ENCODE data around the gene ALDOC. TPM values are rescaled to one million over a fixed set of nuclear protein-coding genes. Genes with fewer than 3 reads are reported as not detected.

ALDOC gene
- total RNA-seq, 1 donor from 2014 or later: 73.4 TPM

DNA sequence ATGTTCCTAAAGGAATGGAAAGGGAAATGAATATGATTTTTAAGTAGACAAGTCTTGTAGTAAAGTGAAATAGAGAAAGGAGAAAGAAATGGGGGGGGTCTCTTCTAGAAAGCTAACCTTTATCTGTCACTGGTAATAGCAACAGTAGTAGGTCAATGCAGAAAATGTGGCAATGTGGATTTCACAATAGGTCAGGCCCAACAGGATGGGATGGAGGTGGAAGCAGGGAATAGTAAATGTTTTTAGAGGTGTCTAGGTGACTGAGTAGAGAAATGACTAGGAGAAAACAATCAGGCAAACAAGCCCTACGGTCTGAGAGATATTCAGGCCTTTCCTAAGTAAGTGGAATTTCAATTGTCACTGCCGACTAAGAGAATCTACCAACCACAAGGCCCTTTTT lies 43.3 kb upstream of the ALDOC start:
- H3K27ac Mint-ChIP-seq: no peak overlapping the region
- POLR2A ChIA-PET: interaction anchor here (0.7 kb wide), 1 partner anchor 24 kb away, joined by 4 read pairs; no protein-coding TSS in a partner anchor
- CTCF ChIA-PET: interaction anchor here (1.3 kb wide), 1 partner anchor 7 kb away, joined by 4 read pairs; no protein-coding TSS in a partner anchor
- no peak for ATAC-seq (ENCODE audit: low read depth)
- H3K4me3 Mint-ChIP-seq: no peak overlapping the region
- H3K36me3 Mint-ChIP-seq (ENCODE audit: low read depth): peaks cover 96% of the 10 kb centered on the region
- H3K27me3 Mint-ChIP-seq: no peaks in the 10 kb centered on the region
- no peaks in the 10 kb centered on the region for H3K9me3 Mint-ChIP-seq
- DNase-seq: no peak
- intact Hi-C loops (cut with micrococcal nuclease): no loop called here
- TF ChIP-seq, protein P1, sequence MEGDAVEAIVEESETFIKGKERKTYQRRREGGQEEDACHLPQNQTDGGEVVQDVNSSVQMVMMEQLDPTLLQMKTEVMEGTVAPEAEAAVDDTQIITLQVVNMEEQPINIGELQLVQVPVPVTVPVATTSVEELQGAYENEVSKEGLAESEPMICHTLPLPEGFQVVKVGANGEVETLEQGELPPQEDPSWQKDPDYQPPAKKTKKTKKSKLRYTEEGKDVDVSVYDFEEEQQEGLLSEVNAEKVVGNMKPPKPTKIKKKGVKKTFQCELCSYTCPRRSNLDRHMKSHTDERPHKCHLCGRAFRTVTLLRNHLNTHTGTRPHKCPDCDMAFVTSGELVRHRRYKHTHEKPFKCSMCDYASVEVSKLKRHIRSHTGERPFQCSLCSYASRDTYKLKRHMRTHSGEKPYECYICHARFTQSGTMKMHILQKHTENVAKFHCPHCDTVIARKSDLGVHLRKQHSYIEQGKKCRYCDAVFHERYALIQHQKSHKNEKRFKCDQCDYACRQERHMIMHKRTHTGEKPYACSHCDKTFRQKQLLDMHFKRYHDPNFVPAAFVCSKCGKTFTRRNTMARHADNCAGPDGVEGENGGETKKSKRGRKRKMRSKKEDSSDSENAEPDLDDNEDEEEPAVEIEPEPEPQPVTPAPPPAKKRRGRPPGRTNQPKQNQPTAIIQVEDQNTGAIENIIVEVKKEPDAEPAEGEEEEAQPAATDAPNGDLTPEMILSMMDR (IDR thresholded peaks at IDR 0.05): no peak
- peaks cover 13% of the 10 kb centered on the region for H3K4me1 Mint-ChIP-seq

DNA sequence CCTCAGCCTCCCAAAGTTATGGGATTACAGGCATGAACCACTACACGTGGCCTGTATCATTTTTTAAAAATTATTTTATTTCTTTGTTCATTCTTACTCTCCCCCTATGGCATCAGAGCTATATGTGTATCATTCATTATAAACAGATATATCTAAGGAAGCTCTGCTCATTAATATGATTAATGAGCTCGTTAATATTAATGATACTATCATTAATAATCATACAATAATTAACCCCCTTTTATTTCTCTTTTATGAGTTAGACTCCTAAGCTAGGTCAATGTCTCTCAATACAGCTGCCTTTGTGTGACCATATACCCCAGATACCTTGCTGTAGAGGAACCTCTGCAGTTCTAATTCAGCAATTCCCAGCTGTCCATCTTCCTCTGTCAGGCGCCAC lies 41.8 kb upstream of the ALDOC start:
- DNase-seq (no peak), ATAC-seq (ENCODE audit: low read depth) (no peak)
- Mint-ChIP-seq H3K9me3 (no peaks in the 10 kb centered on the region), H3K36me3 (ENCODE audit: low read depth) (peaks cover 94% of the 10 kb centered on the region), H3K27ac (no peak overlapping the region), H3K4me3 (no peak overlapping the region), H3K4me1 (peaks cover 25% of the 10 kb centered on the region), H3K27me3 (no peaks in the 10 kb centered on the region)
- intact Hi-C loops (cut with micrococcal nuclease): no loop called here
- TF ChIP-seq, protein P1 (IDR thresholded peaks at IDR 0.05): no peak
- POLR2A ChIA-PET: interaction anchor here (0.5 to 1.0 kb wide), 2 partner anchors 10 to 50 kb away, joined by 3 read pairs; no protein-coding TSS in a partner anchor
- CTCF ChIA-PET: interaction anchor here (2.0 kb wide), 1 partner anchor 123 kb away, joined by 9 read pairs; no protein-coding TSS in a partner anchor

DNA sequence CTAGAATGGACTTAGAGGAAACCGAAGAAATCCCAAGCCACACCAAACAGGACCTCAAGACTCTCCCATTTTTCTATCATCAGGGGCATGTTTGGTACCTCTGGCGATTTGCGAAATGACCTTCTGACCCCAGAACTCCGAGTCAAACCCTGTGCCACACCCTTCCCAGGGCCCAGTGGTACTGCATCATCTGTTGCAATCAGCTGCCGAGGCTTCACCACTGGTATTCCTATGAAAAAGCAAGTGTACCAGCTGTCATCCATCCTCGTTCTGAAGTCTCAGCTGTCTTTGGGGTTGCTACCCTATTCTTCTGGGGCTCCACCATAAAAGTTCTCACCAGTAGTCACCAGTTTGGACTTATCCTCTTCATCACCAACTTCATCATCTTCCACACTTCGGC lies 39.6 kb upstream of the ALDOC start:
- H3K27ac Mint-ChIP-seq: no peak overlapping the region
- ChIA-PET CTCF (interaction anchor here (1.0 kb wide), 1 partner anchor 121 kb away, joined by 3 read pairs; no protein-coding TSS in a partner anchor), POLR2A (interaction anchor here (0.5 kb wide), 1 partner anchor 73 kb away, joined by 6 read pairs; no protein-coding TSS in a partner anchor)
- H3K27me3 Mint-ChIP-seq: no peaks in the 10 kb centered on the region
- H3K4me3 Mint-ChIP-seq: no peak overlapping the region
- DNase-seq (no peak), ATAC-seq (ENCODE audit: low read depth) (no peak)
- peaks cover 38% of the 10 kb centered on the region for H3K4me1 Mint-ChIP-seq
- TF ChIP-seq, protein P1 (IDR thresholded peaks at IDR 0.05): no peak
- no peaks in the 10 kb centered on the region for H3K9me3 Mint-ChIP-seq
- intact Hi-C loops (cut with micrococcal nuclease): no loop called here
- H3K36me3 Mint-ChIP-seq (ENCODE audit: low read depth): peaks cover 76% of the 10 kb centered on the region

DNA sequence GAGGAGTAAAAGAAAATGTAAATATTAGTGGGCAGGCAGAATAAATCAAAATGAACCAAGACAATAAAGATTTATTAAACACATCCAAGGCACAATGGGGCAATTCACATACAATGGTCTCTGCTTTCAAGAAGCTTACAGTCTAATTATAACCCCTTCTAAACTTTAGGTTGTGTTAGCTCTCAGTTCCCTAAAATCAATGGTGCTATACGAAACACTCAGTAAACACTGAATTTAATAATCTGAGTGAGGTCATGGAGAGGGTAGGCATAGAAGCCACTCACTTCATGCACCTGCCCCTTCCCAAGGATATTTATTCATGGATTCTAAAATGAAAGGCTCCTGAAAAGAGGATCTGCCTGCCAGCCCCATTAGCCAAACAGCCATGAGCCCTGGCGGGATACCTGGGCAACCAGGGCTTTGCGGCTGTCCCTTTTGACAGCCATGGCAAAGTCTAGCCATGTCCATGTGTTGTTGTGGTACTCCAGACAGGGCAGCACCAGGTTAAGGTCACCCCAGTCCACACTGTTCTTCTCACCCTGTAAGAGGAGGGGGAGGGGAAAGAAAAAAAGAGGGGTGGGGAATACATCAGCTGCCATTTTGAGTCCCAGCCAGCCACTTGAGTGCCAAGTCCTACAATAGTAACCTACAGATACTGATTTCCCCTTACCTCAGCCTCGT lies 38.7 kb upstream of the ALDOC start:
- intact Hi-C loops (cut with micrococcal nuclease): no loop called here
- no peak for DNase-seq
- peak; percentile 56 for ATAC-seq (ENCODE audit: low read depth)
- ChIA-PET CTCF (interaction anchor here (1.2 kb wide), 1 partner anchor 120 kb away, joined by 4 read pairs; no protein-coding TSS in a partner anchor), POLR2A (interaction anchor here (1.6 kb wide), 1 partner anchor 16 kb away, joined by 8 read pairs; no protein-coding TSS in a partner anchor)
- Mint-ChIP-seq H3K36me3 (ENCODE audit: low read depth) (peaks cover 73% of the 10 kb centered on the region), H3K27me3 (no peaks in the 10 kb centered on the region), H3K27ac (peak overlapping the region; percentile 46), H3K9me3 (no peaks in the 10 kb centered on the region), H3K4me1 (peaks cover 38% of the 10 kb centered on the region), H3K4me3 (no peak overlapping the region)
- TF ChIP-seq, protein P1 (IDR thresholded peaks at IDR 0.05): no peak

DNA sequence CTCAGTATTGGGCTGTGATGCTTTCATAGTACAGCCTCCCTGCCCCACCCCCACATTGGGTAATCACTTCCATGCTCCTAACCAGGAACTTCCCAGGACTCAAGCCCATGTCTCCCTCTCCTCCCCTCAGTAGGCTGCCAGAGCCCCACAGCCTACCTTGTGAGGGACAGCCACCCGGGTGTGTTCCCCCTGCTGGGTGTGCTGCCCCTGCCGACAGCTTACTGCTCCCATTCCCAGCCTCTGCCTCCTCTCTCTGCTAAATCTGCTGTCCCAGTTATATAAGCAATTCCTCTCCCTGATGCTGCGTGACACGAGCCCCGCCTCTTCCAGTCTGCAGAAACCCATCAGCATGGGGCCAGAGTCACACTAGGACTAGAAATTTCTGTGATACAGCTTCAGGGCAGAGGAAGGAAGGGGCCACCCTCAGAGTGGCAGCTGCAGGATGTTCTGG lies 37.3 kb upstream of the ALDOC start, which contains the start of gene RSKR:
Gene RSKR (minus strand): TSS at position 255 of the 451 bp plus-strand sequence. CDS start 24 bp downstream, at position 231.
- intact Hi-C loops (cut with micrococcal nuclease): loop anchor here (1.0 to 5.0 kb wide), 4 partner anchors 42 to 120 kb away; partner anchors contain the start of genes PIGS and UNC119
- Mint-ChIP-seq H3K27ac (peak within 1 kb of the TSS; percentile 56), H3K36me3 (ENCODE audit: low read depth) (peaks cover 67% of the 10 kb centered on the region), H3K9me3 (no peaks in the 10 kb centered on the region), H3K4me3 (no peak within 1 kb of the TSS), H3K27me3 (no peaks in the 10 kb centered on the region), H3K4me1 (peaks cover 38% of the 10 kb centered on the region)
- DNase-seq (no peak), ATAC-seq (ENCODE audit: low read depth) (no peak)
- TF ChIP-seq, protein P1 (IDR thresholded peaks at IDR 0.05): no peak
- CTCF ChIA-PET: interaction anchor here (1.2 to 4.7 kb wide), 7 partner anchors 14 to 122 kb away, joined by 3 to 66 read pairs (median 12); partner anchors contain the start of gene SPAG5
- POLR2A ChIA-PET: interaction anchor here (0.7 to 1.6 kb wide), 3 partner anchors 14 to 67 kb away, joined by 3 to 8 read pairs (median 6); no protein-coding TSS in a partner anchor

All from activated B cell treated with CpG ODN at 0.5 μM for 24 hours (primary cell).